Upper lobe of left lung (tissue), 6 donors: ENCODE measurements around the gene USP47. TPM values are rescaled to one million over a fixed set of nuclear protein-coding genes. Genes with fewer than 3 reads are reported as not detected.

Experiments
- ATAC-seq, 2 donors: fragments of 200-7000 bp; cut with Tn5 transposase; one replicate each; pipeline ENCODE4 v1.9.1; 2022; ENCODE audit warnings: mild to moderate bottlenecking in 2 of 2, moderate library complexity in 2 of 2; ENCODE audit not compliant: low FRiP score in 2 of 2
- DNase-seq, 2 donors: peaks; one replicate each; pipeline ENCODE4 v3.0.0-alpha.2; 2019 to 2020
- H3K27ac ChIP-seq, 4 donors: fragments of 200-600 bp; sonication (generic); one replicate each; pipeline ENCODE4 v1.5.1; 2016 to 2019
- H3K27me3 ChIP-seq, 4 donors: fragments of 200-600 bp; sonication (generic); one replicate each; pipeline ENCODE4 v1.5.1; 2017 to 2019
- H3K36me3 ChIP-seq, 4 donors: fragments of 200-600 bp; sonication (generic); one replicate each; pipeline ENCODE4 v1.5.1; 2016 to 2019
- H3K4me1 ChIP-seq, 4 donors: fragments of 200-600 bp; sonication (generic); one replicate each; pipeline ENCODE4 v1.5.1; 2018 to 2019
- H3K4me3 ChIP-seq, 4 donors: fragments of 200-600 bp; sonication (generic); one replicate each; pipeline ENCODE4 v1.5.1; 2017 to 2019; ENCODE audit warnings: mild to moderate bottlenecking in 2 of 4, moderate library complexity in 1 of 4
- H3K9me3 ChIP-seq, 4 donors: fragments of 200-600 bp; sonication (generic); one replicate each; pipeline ENCODE4 v1.5.1; 2018 to 2019
- EP300 ChIP-seq, 4 donors: sonication (generic); formaldehyde crosslinking; IDR thresholded peaks; one replicate each; pipeline ENCODE4 v1.5.1; 2017; ENCODE audit warnings: antibody characterized with exemption in 4 of 4, control low read depth in 2 of 4
- POLR2A ChIP-seq, 4 donors: fragments of 450-650 bp; IDR thresholded peaks; one replicate each; pipeline ENCODE4 v1.5.1; 2016 to 2017; ENCODE audit warnings: antibody characterized with exemption in 4 of 4, mild to moderate bottlenecking in 2 of 4
- POLR2AphosphoS5 ChIP-seq, 2 donors: sonication (generic); formaldehyde crosslinking; IDR thresholded peaks; one replicate each; pipeline ENCODE4 v1.5.1; 2017; ENCODE audit warnings: antibody characterized with exemption in 2 of 2
- WGBS, 2 donors: methylation state at CpG; one replicate each; pipeline ENCODE4 v1.1.5; 2017 to 2018; 5-methylcytosine and 5-hydroxymethylcytosine counted together
- total RNA-seq, 6 donors: library from RNA; depleted of rRNA in 4 of 6; stranded (reverse); fragments of >200 nt in 4 of 6; gene quantifications; one replicate each; pipeline versions ENCODE4 v1.1.0 to v1.2.1, GENCODE V29; 2016 to 2021
- TF ChIP-seq, protein P1 (sequence below), 6 experiments: fragments of 450-650 bp in 4 of 6; fragments of 200-600 bp in 2 of 6; sonication (generic) in 2 of 6; IDR thresholded peaks; one replicate each; pipeline ENCODE4 v1.5.1; 2016 to 2019; ENCODE audit warnings: antibody characterized with exemption in 6 of 6
- donor health status: DM: no; HTN: no; CAD: no; lungs with moderate emphysema.
- donor health status: DM: no; HTN: yes; CAD: no; lungs with severe emphysema.

USP47 gene
- total RNA-seq, 6 donors from 2014 or later, result 32.4 to 132 (median 79.0) TPM

DNA sequence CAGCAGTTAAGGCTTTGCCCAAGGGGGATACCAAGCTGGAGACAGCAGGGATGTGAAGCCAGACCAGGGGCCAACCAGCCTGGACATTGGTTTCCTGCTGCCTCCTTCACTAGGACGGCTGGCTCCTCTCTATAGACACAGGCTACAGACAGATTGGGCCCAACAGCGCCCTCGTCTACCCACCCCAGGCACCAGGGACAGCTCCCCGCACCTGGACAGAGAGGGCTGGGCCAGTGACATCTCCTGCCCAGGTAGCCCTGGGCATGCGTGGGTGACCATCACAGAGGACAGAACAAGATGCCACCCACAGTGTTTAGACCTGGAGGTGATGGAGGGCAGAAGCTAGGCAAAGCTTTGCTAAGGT is 165.4 kb downstream of the USP47 start:
- WGBS, 2 donors, result 83% methylated on average over 5 of the region's 5 CpGs; no CpG with 5 or more reads in 1 of the 2 donors
- Histone ChIP-seq H3K27me3 (peaks cover 0 to 25% (median 13%) of the 10 kb centered on the region in 4 donors), H3K4me3 (peak overlapping the region in 3 of 4 donors; percentile 52 to 59 (median 55)), H3K4me1 (peaks cover 9 to 22% (median 17%) of the 10 kb centered on the region in 4 donors), H3K9me3 (no peaks in the 10 kb centered on the region), H3K36me3 (no peaks in the 10 kb centered on the region), H3K27ac (peak overlapping the region; percentile 65 to 86 (median 80))
- TF ChIP-seq POLR2AphosphoS5 (IDR thresholded peaks at IDR 0.05) (no peak), EP300 (IDR thresholded peaks at IDR 0.05) (no peak), POLR2A (IDR thresholded peaks at IDR 0.05) (no peak)
- TF ChIP-seq, protein P1, sequence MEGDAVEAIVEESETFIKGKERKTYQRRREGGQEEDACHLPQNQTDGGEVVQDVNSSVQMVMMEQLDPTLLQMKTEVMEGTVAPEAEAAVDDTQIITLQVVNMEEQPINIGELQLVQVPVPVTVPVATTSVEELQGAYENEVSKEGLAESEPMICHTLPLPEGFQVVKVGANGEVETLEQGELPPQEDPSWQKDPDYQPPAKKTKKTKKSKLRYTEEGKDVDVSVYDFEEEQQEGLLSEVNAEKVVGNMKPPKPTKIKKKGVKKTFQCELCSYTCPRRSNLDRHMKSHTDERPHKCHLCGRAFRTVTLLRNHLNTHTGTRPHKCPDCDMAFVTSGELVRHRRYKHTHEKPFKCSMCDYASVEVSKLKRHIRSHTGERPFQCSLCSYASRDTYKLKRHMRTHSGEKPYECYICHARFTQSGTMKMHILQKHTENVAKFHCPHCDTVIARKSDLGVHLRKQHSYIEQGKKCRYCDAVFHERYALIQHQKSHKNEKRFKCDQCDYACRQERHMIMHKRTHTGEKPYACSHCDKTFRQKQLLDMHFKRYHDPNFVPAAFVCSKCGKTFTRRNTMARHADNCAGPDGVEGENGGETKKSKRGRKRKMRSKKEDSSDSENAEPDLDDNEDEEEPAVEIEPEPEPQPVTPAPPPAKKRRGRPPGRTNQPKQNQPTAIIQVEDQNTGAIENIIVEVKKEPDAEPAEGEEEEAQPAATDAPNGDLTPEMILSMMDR (IDR thresholded peaks at IDR 0.05), result no peak
- no peak for DNase-seq
- no peak for ATAC-seq

DNA sequence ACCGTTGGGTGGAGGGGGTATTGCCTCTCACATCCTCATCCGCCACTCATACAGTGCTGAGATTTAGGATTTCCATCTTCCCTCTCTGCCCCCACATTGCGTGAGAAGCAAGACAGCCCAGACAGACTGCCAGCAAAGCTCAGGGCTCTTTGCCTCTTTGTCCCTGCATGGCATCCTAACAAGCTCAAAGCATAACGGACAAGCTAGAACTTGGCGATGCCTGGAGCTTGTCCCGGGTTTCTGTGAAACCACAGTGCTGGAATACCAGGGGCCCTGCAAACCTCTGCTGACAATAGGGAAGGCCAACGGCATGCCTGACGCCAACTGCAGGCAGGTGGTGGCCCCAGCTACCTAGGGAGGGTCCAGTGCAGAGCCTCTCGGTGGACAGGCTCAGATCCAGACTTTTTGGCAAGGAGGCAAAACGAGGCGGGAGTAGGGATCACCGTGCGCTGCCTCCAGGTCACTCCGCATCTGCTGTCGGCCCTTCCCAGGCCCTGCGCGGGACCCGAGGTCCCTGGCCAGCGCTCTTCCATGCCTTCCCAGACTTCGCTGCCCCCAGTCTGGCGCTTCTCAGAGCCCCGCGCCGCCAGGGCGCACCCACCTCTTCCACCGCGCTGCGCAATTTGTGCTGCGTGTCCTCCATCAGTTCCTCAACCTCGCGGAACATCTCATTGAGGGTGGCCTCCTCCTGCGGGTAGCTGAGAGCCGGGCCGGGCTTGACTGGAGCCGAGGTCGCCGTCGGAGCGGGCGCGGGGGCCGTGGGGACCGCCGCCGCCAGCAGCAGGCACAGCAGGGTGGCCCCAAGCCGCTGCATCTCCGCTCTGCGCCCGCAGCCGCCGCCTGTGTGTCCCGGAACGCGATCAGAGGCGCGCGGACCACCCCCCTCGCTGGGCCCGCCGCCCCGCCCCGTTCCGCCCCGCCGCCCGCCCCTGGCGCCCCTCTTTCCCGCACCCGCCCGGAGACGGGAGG is 166.3 kb downstream of the USP47 start, which contains the start of gene DKK3:
DKK3 (minus strand) TSS at position 858 of the 969 bp plus-strand sequence; CDS start at position 814, 44 bp downstream.
- peak within 1 kb of the TSS; percentile 65 to 86 (median 80) for H3K27ac ChIP-seq
- WGBS, 2 donors, result 22 to 56% methylated on average over 4 to 41 of the region's 71 CpGs
- H3K4me3 ChIP-seq, result peak within 1 kb of the TSS; percentile 52 to 59 (median 54)
- H3K9me3 ChIP-seq, result no peaks in the 10 kb centered on the region
- peak in 1 of 2 donors; percentile 87 for DNase-seq
- no peaks in the 10 kb centered on the region for H3K36me3 ChIP-seq
- peak in 1 of 2 donors; percentile 44 for ATAC-seq
- H3K4me1 ChIP-seq, result peaks cover 9 to 22% (median 17%) of the 10 kb centered on the region in 4 donors
- H3K27me3 ChIP-seq, result peaks cover 0 to 25% (median 13%) of the 10 kb centered on the region in 4 donors
- TF ChIP-seq POLR2AphosphoS5 (IDR thresholded peaks at IDR 0.05) (peak in 1 of 2 donors; percentile 37), EP300 (IDR thresholded peaks at IDR 0.05) (no peak), POLR2A (IDR thresholded peaks at IDR 0.05) (no peak)
- TF ChIP-seq, protein P1 (IDR thresholded peaks at IDR 0.05), result no peak

Other genes with a start within 250 kb of the USP47 start
- 100 to 1,000 TPM in 1 of 6 donors, 10 to 100 TPM in 5; 48.2 to 115 (median 61.8) TPM for gene GALNT18, start 220.0 kb upstream of the USP47 start, total RNA-seq
- gene DKK3, start 166.7 kb downstream of the USP47 start, total RNA-seq, result 100 to 1,000 TPM in 5 of 6 donors, 10 to 100 TPM in 1; 50.3 to 162 (median 137) TPM